K562 (cell line): Measurements from ENCODE around the gene MAST1. TPM values are rescaled to one million over a fixed set of nuclear protein-coding genes. Genes with fewer than 3 reads are reported as not detected.

Experiments used
- ATAC-seq: fragments of 200-7000 bp; cut with Tn5 transposase; 3 replicates; pipeline ENCODE4 v1.9.1; 2020; ENCODE audit warnings: moderate library complexity
- BruUV-seq: library from RNA; stranded (reverse); fragments of 400-500 nt; replicated peaks from 2 replicates; lab custom pipeline; 2021; lab: Mats Ljungman, UMichigan
- CTCF ChIA-PET: fragments of 300-600 bp; formaldehyde crosslinking; extraction: SDS; loops from one replicate; lab custom pipeline; 2021; ENCODE audit warnings: low intra/inter-chr PET ratio; lab: Yijun Ruan, JAX
- POLR2A ChIA-PET: fragments of 300-600, 350-650 bp; sonication (Branson Sonifier 250); formaldehyde crosslinking; extraction: SDS; loops from one replicate; lab custom pipeline; 2021; ENCODE audit warnings: antibody characterized with exemption, inconsistent platforms; lab: Yijun Ruan, JAX
- DNase-seq, 4 experiments: peaks; one replicate each; pipeline versions ENCODE4 v3.0.0 to v3.0.0-alpha.2; 2011 to 2018; ENCODE audit warnings: low spot score in 3 of 4, mixed read lengths in 3 of 4; ENCODE audit errors: extremely low read depth in 1 of 4
- FAIRE-seq: peaks from 2 replicates; lab custom pipeline; 2011; peaks lifted over from hg19 to GRCh38; lab: Jason Lieb, UNC
- H2AFZ ChIP-seq: 2 replicates; pipeline ENCODE4 v1.6.0; 2011; ENCODE audit warnings: low read depth, low read length, control low read depth, inconsistent platforms
- H3K27ac ChIP-seq: fragments of 200-600 bp; 3 replicates; pipeline ENCODE4 v1.8.0; 2011; ENCODE audit warnings: low read depth, mild to moderate bottlenecking, control low read depth, inconsistent platforms, low read length, moderate library complexity, mixed read lengths; ENCODE audit errors: extremely low read depth
- H3K27me3 ChIP-seq, 2 experiments: fragments of 300-600 bp in 1 of 2; 2 replicates in 1 of 2; 3 replicates in 1 of 2; pipeline versions ENCODE4 v1.6.0 to v1.8.0; 2011; ENCODE audit warnings: inconsistent platforms in 2 of 2, low read length in 2 of 2, mild to moderate bottlenecking in 1 of 2, mixed read lengths in 1 of 2, moderate library complexity in 1 of 2; ENCODE audit not compliant: control insufficient read depth in 2 of 2, insufficient read depth in 2 of 2
- H3K36me3 ChIP-seq: fragments of 300-600 bp; 3 replicates; pipeline ENCODE4 v1.8.0; 2011; ENCODE audit warnings: mild to moderate bottlenecking, low read length, inconsistent platforms; ENCODE audit not compliant: control insufficient read depth, insufficient read depth
- H3K4me1 ChIP-seq, 2 experiments: fragments of 200-600 bp in 1 of 2; replicated peaks in 1 of 2; 2 replicates in 1 of 2; 3 replicates in 1 of 2; pipeline versions ENCODE4 v1.5.1 to v1.8.0; 2011; ENCODE audit warnings: inconsistent platforms in 2 of 2, low read length in 2 of 2, mild to moderate bottlenecking in 1 of 2, mixed read lengths in 1 of 2, moderate library complexity in 1 of 2; ENCODE audit not compliant: control insufficient read depth in 2 of 2, insufficient read depth in 2 of 2
- H3K4me2 ChIP-seq: 2 replicates; pipeline ENCODE4 v1.6.1; 2011; ENCODE audit warnings: low read length, control low read depth, inconsistent platforms, mixed read lengths; ENCODE audit not compliant: insufficient read depth
- H3K4me3 ChIP-seq: fragments of 200-600 bp; sonication (generic), shearing (Covaris generic); 2 replicates; pipeline ENCODE4 v1.5.1; 2016; ENCODE audit warnings: control low read depth, inconsistent platforms
- H3K79me2 ChIP-seq: fragments of 200-600 bp; 3 replicates; pipeline ENCODE4 v1.8.0; 2011; ENCODE audit warnings: low read length, inconsistent platforms; ENCODE audit not compliant: control insufficient read depth, insufficient read depth
- H3K9ac ChIP-seq, 2 experiments: 2 replicates each; pipeline versions ENCODE4 v1.6.0 to v1.6.1; 2011; ENCODE audit warnings: low read depth in 2 of 2, low read length in 2 of 2, control low read depth in 1 of 2, inconsistent platforms in 1 of 2, mild to moderate bottlenecking in 1 of 2, mixed read lengths in 1 of 2; ENCODE audit not compliant: insufficient read depth in 1 of 2
- H3K9me1 ChIP-seq: one replicate; pipeline ENCODE4 v1.6.0; 2011; ENCODE audit warnings: inconsistent platforms, mild to moderate bottlenecking, low read length, moderate library complexity; ENCODE audit not compliant: control insufficient read depth, insufficient read depth
- H3K9me3 ChIP-seq: replicated peaks from 2 replicates; pipeline ENCODE4 v1.5.1; 2011; ENCODE audit warnings: low read depth, low read length, inconsistent platforms; ENCODE audit not compliant: control insufficient read depth, insufficient read depth
- H4K20me1 ChIP-seq: replicated peaks from 2 replicates; pipeline ENCODE4 v1.6.1; 2011; ENCODE audit warnings: low read length, inconsistent platforms, mixed read lengths; ENCODE audit not compliant: control insufficient read depth, insufficient read depth
- EGR1 ChIP-seq: fragments of 450-650 bp; conservative IDR thresholded peaks from 2 replicates; pipeline ENCODE4 v1.6.1; 2017; ENCODE audit warnings: mild to moderate bottlenecking
- NFIC ChIP-seq: fragments of 450-650 bp; IDR thresholded peaks from 2 replicates; pipeline ENCODE4 v1.6.1; 2017; ENCODE audit warnings: mild to moderate bottlenecking, inconsistent platforms
- OTX1 ChIP-seq: fragments of 450-650 bp; formaldehyde crosslinking; IDR thresholded peaks from 2 replicates; pipeline ENCODE4 v1.4.0; 2022; ENCODE audit warnings: mild to moderate bottlenecking
- SAP30 ChIP-seq: fragments of 200-600 bp; sonication (generic); IDR thresholded peaks from 2 replicates; pipeline ENCODE4 v1.6.1; 2012; ENCODE audit warnings: borderline replicate concordance, low read depth, mild to moderate bottlenecking, moderate library complexity, low read length, control low read depth, inconsistent platforms; ENCODE audit not compliant: insufficient read depth, poor library complexity, severe bottlenecking
- TOE1 ChIP-seq, 2 experiments: fragments of 450-650 bp in 1 of 2; sonication (generic) in 1 of 2; formaldehyde crosslinking in 1 of 2; IDR thresholded peaks; 2 replicates each; pipeline versions ENCODE4 v1.7.1 to v1.8.0; 2016 to 2022; ENCODE audit warnings: borderline replicate concordance in 2 of 2, mild to moderate bottlenecking in 2 of 2, antibody characterized with exemption in 1 of 2, inconsistent platforms in 1 of 2, low read depth in 1 of 2, missing genetic modification reagents in 1 of 2, moderate library complexity in 1 of 2
- ZNF24 ChIP-seq: fragments of 450-650 bp; IDR thresholded peaks from 2 replicates; pipeline ENCODE4 v1.6.1; 2016
- ZNF354B ChIP-seq: fragments of 250-450 bp; sonication (Bioruptor Pico); IDR thresholded peaks from 2 replicates; pipeline ENCODE4 v1.4.0; 2020
- WGBS: fragments of 100-300 bp; shearing (Covaris generic); methylation state at CpG from one replicate; pipeline ENCODE4 v1.1.6; 2016; ENCODE audit warnings: low coverage, mixed read lengths; ENCODE audit not compliant: insufficient coverage; ENCODE audit errors: missing lambda C conversion rate; 5-methylcytosine and 5-hydroxymethylcytosine counted together
- in situ Hi-C: fragments of 300-500 bp; cut with MboI; formaldehyde crosslinking; loops from 4 replicates; pipeline ENCODE4 v1.15.0; 2018; ENCODE audit warnings: inconsistent platforms, mixed read lengths
- intact Hi-C: fragments of 100-400 bp; cut with micrococcal nuclease; formaldehyde crosslinking; loops from 2 replicates; pipeline ENCODE4 v1.14.2; 2022
- polyA plus RNA-seq, 8 experiments: library from polyadenylated mRNA; depleted of rRNA in 4 of 8; stranded (reverse) in 5 of 8; unstranded in 3 of 8; fragments of >200 nt; fragmentation: Nextera tagmentation in 2 of 8; fragmentation: Illumina TruSeq in 1 of 8; extraction: Ambion mirVana in 2 of 8; extraction: Trizol in 1 of 8; gene quantifications; 2 replicates each; pipeline versions ENCODE4 v1.2.1 to v1.2.3, GENCODE V29; 2011 to 2014; ENCODE audit warnings: inconsistent platforms in 1 of 8, missing spikeins in 1 of 8
- total RNA-seq, 7 experiments: library from RNA; depleted of rRNA in 6 of 7; stranded (reverse); fragments of >200 nt in 6 of 7; fragmentation: Illumina TruSeq in 2 of 7; extraction: Trizol in 2 of 7; gene quantifications; 2 replicates each; pipeline versions ENCODE4 v1.2.1 to v1.2.3, GENCODE V29; 2011 to 2021; ENCODE audit warnings: low replicate concordance in 1 of 7
- TF ChIP-seq, protein P1 (sequence below), 2 experiments: fragments of 450-650 bp in 1 of 2; sonication (generic) in 1 of 2; formaldehyde crosslinking in 1 of 2; IDR thresholded peaks; 2 replicates each; pipeline versions ENCODE4 v1.7.1 to v1.9.0; 2016 to 2022; ENCODE audit warnings: inconsistent platforms in 1 of 2, mild to moderate bottlenecking in 1 of 2, missing genetic modification reagents in 1 of 2
- TF ChIP-seq, protein P2 (sequence below), 2 experiments: fragments of 450-650 bp; conservative IDR thresholded peaks; 2 replicates each; pipeline ENCODE4 v1.6.1; 2017; ENCODE audit warnings: mild to moderate bottlenecking in 2 of 2, moderate library complexity in 2 of 2

Gene MAST1
- total and polyA plus RNA-seq, 9 of the 15 experiments (the other 6 are each of a cell fraction or from before 2014, with no cell fraction given): 0.48 to 10.3 (median 3.9) TPM

DNA sequence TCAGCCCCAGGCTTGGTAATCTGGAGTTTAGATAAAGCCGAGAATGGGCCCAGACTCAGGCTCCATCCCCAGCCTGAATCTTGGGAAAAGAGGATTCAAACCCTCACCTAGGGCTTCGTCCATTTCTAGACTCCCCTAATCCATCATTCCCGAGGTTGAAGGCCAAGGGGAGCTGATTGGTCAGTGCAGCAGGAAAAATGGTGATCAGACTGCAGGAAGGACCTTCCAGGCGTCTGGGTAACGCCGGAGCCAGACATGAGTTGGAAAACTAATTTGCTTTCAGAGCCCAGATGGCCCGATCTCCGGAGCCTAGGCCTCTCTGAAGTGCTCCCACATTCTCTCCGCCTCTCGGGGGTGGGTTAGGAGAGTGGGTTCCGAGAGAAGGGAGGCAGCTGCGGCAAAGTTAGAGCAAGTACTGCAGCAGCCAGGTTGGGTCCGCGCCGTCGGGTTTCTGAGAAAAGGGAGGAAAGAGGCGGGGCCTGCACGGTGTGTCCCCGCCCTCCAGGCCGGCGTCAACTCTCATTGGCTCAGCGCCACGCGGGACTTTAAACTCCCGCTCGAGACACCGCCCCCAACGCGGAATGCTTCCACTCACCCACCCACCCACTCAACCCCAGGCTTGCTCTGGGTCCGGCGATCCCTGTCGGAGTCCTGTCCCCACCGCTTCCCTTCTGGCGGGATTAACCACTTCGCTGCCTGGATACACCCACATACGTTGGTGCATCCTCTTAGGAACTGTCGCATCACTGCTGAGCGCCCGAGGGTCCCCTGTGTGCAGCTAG, 3.1 kb upstream of the MAST1 start:
- intact Hi-C loops: loop anchor here (5.0 kb wide), 1 partner anchor 52 kb away; the partner anchor contains the start of gene KLF1
- 10% methylated on average over 30 of the region's 39 CpGs for WGBS
- Histone ChIP-seq H3K36me3 (peaks cover 2% of the 10 kb centered on the region; the same call in 1 of the 3 replicates), H3K9ac (peak overlapping the region in 1 of 2 experiments; percentile 90; a peak in 2 of 4 replicates), H3K27me3 (no peaks in the 10 kb centered on the region; a peak in 1 of 5 replicates), H4K20me1 (peaks cover 17% of the 10 kb centered on the region), H3K9me1 (no peaks in the 10 kb centered on the region), H3K4me3 (no peak overlapping the region), H2AFZ (peak overlapping the region; percentile 73), H3K79me2 (peaks cover 9% of the 10 kb centered on the region; the same call in 2 of the 3 replicates), H3K4me1 (peaks cover 41 to 61% of the 10 kb centered on the region in 2 experiments), H3K9me3 (no peaks in the 10 kb centered on the region), H3K27ac (no peak overlapping the region), H3K4me2 (peak overlapping the region; percentile 26)
- ChIA-PET POLR2A (interaction anchor here (0.6 to 1.2 kb wide), 2 partner anchors 10 to 19 kb away, joined by 3 to 4 read pairs; no protein-coding TSS in a partner anchor), CTCF (no interaction called here)
- in situ Hi-C loops: no loop called here
- ATAC-seq (peak; percentile 57), DNase-seq (peak; percentile 79 to 85 (median 82)), FAIRE-seq (peak; percentile 26)
- BruUV-seq: no TSS peak
- TF ChIP-seq ZNF354B (CRISPR knock-in tag): no peak
- TF ChIP-seq, protein P1, sequence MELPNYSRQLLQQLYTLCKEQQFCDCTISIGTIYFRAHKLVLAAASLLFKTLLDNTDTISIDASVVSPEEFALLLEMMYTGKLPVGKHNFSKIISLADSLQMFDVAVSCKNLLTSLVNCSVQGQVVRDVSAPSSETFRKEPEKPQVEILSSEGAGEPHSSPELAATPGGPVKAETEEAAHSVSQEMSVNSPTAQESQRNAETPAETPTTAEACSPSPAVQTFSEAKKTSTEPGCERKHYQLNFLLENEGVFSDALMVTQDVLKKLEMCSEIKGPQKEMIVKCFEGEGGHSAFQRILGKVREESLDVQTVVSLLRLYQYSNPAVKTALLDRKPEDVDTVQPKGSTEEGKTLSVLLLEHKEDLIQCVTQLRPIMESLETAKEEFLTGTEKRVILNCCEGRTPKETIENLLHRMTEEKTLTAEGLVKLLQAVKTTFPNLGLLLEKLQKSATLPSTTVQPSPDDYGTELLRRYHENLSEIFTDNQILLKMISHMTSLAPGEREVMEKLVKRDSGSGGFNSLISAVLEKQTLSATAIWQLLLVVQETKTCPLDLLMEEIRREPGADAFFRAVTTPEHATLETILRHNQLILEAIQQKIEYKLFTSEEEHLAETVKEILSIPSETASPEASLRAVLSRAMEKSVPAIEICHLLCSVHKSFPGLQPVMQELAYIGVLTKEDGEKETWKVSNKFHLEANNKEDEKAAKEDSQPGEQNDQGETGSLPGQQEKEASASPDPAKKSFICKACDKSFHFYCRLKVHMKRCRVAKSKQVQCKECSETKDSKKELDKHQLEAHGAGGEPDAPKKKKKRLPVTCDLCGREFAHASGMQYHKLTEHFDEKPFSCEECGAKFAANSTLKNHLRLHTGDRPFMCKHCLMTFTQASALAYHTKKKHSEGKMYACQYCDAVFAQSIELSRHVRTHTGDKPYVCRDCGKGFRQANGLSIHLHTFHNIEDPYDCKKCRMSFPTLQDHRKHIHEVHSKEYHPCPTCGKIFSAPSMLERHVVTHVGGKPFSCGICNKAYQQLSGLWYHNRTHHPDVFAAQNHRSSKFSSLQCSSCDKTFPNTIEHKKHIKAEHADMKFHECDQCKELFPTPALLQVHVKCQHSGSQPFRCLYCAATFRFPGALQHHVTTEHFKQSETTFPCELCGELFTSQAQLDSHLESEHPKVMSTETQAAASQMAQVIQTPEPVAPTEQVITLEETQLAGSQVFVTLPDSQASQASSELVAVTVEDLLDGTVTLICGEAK (IDR thresholded peaks at IDR 0.05): no peak
- TF ChIP-seq, protein P1 (CRISPR knock-in tag; IDR thresholded peaks at IDR 0.05): no peak
- TF ChIP-seq EGR1: peak; percentile 50
- peak; percentile 89 for TF ChIP-seq NFIC
- TF ChIP-seq TOE1 (IDR thresholded peaks at IDR 0.05; ENCODE audit: borderline replicate concordance): no peak
- no peak for TF ChIP-seq TOE1 (CRISPR knock-in tag; IDR thresholded peaks at IDR 0.05; ENCODE audit: borderline replicate concordance, low read depth)
- TF ChIP-seq, protein P2, sequence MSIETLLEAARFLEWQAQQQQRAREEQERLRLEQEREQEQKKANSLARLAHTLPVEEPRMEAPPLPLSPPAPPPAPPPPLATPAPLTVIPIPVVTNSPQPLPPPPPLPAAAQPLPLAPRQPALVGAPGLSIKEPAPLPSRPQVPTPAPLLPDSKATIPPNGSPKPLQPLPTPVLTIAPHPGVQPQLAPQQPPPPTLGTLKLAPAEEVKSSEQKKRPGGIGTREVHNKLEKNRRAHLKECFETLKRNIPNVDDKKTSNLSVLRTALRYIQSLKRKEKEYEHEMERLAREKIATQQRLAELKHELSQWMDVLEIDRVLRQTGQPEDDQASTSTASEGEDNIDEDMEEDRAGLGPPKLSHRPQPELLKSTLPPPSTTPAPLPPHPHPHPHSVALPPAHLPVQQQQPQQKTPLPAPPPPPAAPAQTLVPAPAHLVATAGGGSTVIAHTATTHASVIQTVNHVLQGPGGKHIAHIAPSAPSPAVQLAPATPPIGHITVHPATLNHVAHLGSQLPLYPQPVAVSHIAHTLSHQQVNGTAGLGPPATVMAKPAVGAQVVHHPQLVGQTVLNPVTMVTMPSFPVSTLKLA (conservative IDR thresholded peaks at IDR 0.05): peak; percentile 31 to 65; a peak in 2 of 4 replicates
- TF ChIP-seq OTX1 (CRISPR knock-in tag): no peak
- TF ChIP-seq SAP30: no peak
- TF ChIP-seq ZNF24: no peak
